ENCODE data around the gene AK5. TPM values are rescaled to one million over a fixed set of nuclear protein-coding genes. Genes with fewer than 3 reads are reported as not detected.

The AK5 gene
- total RNA-seq, 1 donor from 2014 or later: 6.9 TPM

GRCh38 chr1:77238462-77238861 lies 43.4 kb upstream of the AK5 start:
- Histone ChIP-seq H3K36me3 (no peaks in the 10 kb centered on the region), H3K4me3 (no peak overlapping the region), H3K4me1 (no peaks in the 10 kb centered on the region), H3K9me3 (no peaks in the 10 kb centered on the region), H3K27ac (no peak overlapping the region), H3K27me3 (no peaks in the 10 kb centered on the region)
- TF ChIP-seq POLR2AphosphoS5 (IDR thresholded peaks at IDR 0.05; ENCODE audit: insufficient read depth in 1 of 2, low read depth in 1 of 2): no peak
- intact Hi-C loops (cut with DNase I): no loop called here
- DNase-seq (ENCODE audit: extremely low spot score in 2 of 2): no peak

GRCh38 chr1:77239311-77239710 lies 42.5 kb upstream of the AK5 start:
- Histone ChIP-seq H3K9me3 (no peaks in the 10 kb centered on the region), H3K27me3 (no peaks in the 10 kb centered on the region), H3K4me1 (no peaks in the 10 kb centered on the region), H3K36me3 (no peaks in the 10 kb centered on the region), H3K4me3 (no peak overlapping the region), H3K27ac (no peak overlapping the region)
- intact Hi-C loops (cut with DNase I): no loop called here
- TF ChIP-seq POLR2AphosphoS5 (IDR thresholded peaks at IDR 0.05; ENCODE audit: insufficient read depth in 1 of 2, low read depth in 1 of 2) (no peak), POLR2A (IDR thresholded peaks at IDR 0.05) (no peak)
- TF ChIP-seq, protein P1, sequence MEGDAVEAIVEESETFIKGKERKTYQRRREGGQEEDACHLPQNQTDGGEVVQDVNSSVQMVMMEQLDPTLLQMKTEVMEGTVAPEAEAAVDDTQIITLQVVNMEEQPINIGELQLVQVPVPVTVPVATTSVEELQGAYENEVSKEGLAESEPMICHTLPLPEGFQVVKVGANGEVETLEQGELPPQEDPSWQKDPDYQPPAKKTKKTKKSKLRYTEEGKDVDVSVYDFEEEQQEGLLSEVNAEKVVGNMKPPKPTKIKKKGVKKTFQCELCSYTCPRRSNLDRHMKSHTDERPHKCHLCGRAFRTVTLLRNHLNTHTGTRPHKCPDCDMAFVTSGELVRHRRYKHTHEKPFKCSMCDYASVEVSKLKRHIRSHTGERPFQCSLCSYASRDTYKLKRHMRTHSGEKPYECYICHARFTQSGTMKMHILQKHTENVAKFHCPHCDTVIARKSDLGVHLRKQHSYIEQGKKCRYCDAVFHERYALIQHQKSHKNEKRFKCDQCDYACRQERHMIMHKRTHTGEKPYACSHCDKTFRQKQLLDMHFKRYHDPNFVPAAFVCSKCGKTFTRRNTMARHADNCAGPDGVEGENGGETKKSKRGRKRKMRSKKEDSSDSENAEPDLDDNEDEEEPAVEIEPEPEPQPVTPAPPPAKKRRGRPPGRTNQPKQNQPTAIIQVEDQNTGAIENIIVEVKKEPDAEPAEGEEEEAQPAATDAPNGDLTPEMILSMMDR (IDR thresholded peaks at IDR 0.05): no peak
- DNase-seq (ENCODE audit: extremely low spot score in 2 of 2): no peak

- DNase-seq (ENCODE audit: extremely low spot score in 2 of 2): no peak
- H3K27me3 ChIP-seq: no peaks in the 10 kb centered on the region
- H3K27ac ChIP-seq: no peak overlapping the region
- H3K9me3 ChIP-seq: no peaks in the 10 kb centered on the region
- H3K4me1 ChIP-seq: no peaks in the 10 kb centered on the region
- no peaks in the 10 kb centered on the region for H3K36me3 ChIP-seq
- H3K4me3 ChIP-seq: no peak overlapping the region
- intact Hi-C loops (cut with DNase I): no loop called here
- TF ChIP-seq, protein P1 (IDR thresholded peaks at IDR 0.05): no peak
- TF ChIP-seq POLR2A (IDR thresholded peaks at IDR 0.05): no peak
- TF ChIP-seq POLR2AphosphoS5 (IDR thresholded peaks at IDR 0.05; ENCODE audit: insufficient read depth in 1 of 2, low read depth in 1 of 2): no peak
Observed at GRCh38 chr1:77245830-77246229, 36.0 kb upstream of the AK5 start.

- Histone ChIP-seq H3K9me3 (no peaks in the 10 kb centered on the region), H3K4me1 (no peaks in the 10 kb centered on the region), H3K27ac (no peak overlapping the region), H3K4me3 (no peak overlapping the region), H3K36me3 (no peaks in the 10 kb centered on the region), H3K27me3 (no peaks in the 10 kb centered on the region)
- intact Hi-C loops (cut with DNase I): no loop called here
- no peak for TF ChIP-seq POLR2A (IDR thresholded peaks at IDR 0.05)
- TF ChIP-seq, protein P1 (IDR thresholded peaks at IDR 0.05): no peak
- TF ChIP-seq POLR2AphosphoS5 (IDR thresholded peaks at IDR 0.05; ENCODE audit: insufficient read depth in 1 of 2, low read depth in 1 of 2): no peak
- DNase-seq (ENCODE audit: extremely low spot score in 2 of 2): no peak
Observed at GRCh38 chr1:77250126-77250525, 31.7 kb upstream of the AK5 start.

- no peak for DNase-seq (ENCODE audit: extremely low spot score in 2 of 2)
- TF ChIP-seq, protein P1 (IDR thresholded peaks at IDR 0.05): no peak
- TF ChIP-seq POLR2AphosphoS5 (IDR thresholded peaks at IDR 0.05; ENCODE audit: insufficient read depth in 1 of 2, low read depth in 1 of 2) (no peak), POLR2A (IDR thresholded peaks at IDR 0.05) (no peak)
- Histone ChIP-seq H3K4me3 (no peak overlapping the region), H3K27ac (no peak overlapping the region), H3K9me3 (no peaks in the 10 kb centered on the region), H3K4me1 (no peaks in the 10 kb centered on the region), H3K27me3 (no peaks in the 10 kb centered on the region), H3K36me3 (no peaks in the 10 kb centered on the region)
- intact Hi-C loops (cut with DNase I): no loop called here
Observed at GRCh38 chr1:77253211-77253610, 28.6 kb upstream of the AK5 start.

- Histone ChIP-seq H3K36me3 (no peaks in the 10 kb centered on the region), H3K9me3 (no peaks in the 10 kb centered on the region), H3K27ac (no peak overlapping the region), H3K27me3 (no peaks in the 10 kb centered on the region), H3K4me3 (no peak overlapping the region), H3K4me1 (no peaks in the 10 kb centered on the region)
- no peak for DNase-seq (ENCODE audit: extremely low spot score in 2 of 2)
- TF ChIP-seq, protein P1 (IDR thresholded peaks at IDR 0.05): no peak
- no peak for TF ChIP-seq POLR2A (IDR thresholded peaks at IDR 0.05)
- no peak for TF ChIP-seq POLR2AphosphoS5 (IDR thresholded peaks at IDR 0.05; ENCODE audit: insufficient read depth in 1 of 2, low read depth in 1 of 2)
- intact Hi-C loops (cut with DNase I): no loop called here
Observed at GRCh38 chr1:77263708-77264107, 18.1 kb upstream of the AK5 start.

All from vagina (tissue), 2 donors.